K562 (cell line): ENCODE measurements around the gene CORO2A. TPM values are rescaled to one million over a fixed set of nuclear protein-coding genes. Genes with fewer than 3 reads are reported as not detected.

Experiments used
- ATAC-seq: fragments of 200-7000 bp; cut with Tn5 transposase; 3 replicates; pipeline ENCODE4 v1.9.1; 2020; ENCODE audit warnings: moderate library complexity
- BruUV-seq: library from RNA; stranded (reverse); fragments of 400-500 nt; replicated peaks from 2 replicates; lab custom pipeline; 2021; lab: Mats Ljungman, UMichigan
- CTCF ChIA-PET: fragments of 300-600 bp; formaldehyde crosslinking; extraction: SDS; loops from one replicate; lab custom pipeline; 2021; ENCODE audit warnings: low intra/inter-chr PET ratio; lab: Yijun Ruan, JAX
- POLR2A ChIA-PET: fragments of 300-600, 350-650 bp; sonication (Branson Sonifier 250); formaldehyde crosslinking; extraction: SDS; loops from one replicate; lab custom pipeline; 2021; ENCODE audit warnings: antibody characterized with exemption, inconsistent platforms; lab: Yijun Ruan, JAX
- DNase-seq, 4 experiments: peaks; one replicate each; pipeline versions ENCODE4 v3.0.0 to v3.0.0-alpha.2; 2011 to 2018; ENCODE audit warnings: low spot score in 3 of 4, mixed read lengths in 3 of 4; ENCODE audit errors: extremely low read depth in 1 of 4
- FAIRE-seq: peaks from 2 replicates; lab custom pipeline; 2011; peaks lifted over from hg19 to GRCh38; lab: Jason Lieb, UNC
- H2AFZ ChIP-seq: 2 replicates; pipeline ENCODE4 v1.6.0; 2011; ENCODE audit warnings: low read depth, low read length, control low read depth, inconsistent platforms
- H3K27ac ChIP-seq: fragments of 200-600 bp; 3 replicates; pipeline ENCODE4 v1.8.0; 2011; ENCODE audit warnings: low read depth, mild to moderate bottlenecking, control low read depth, inconsistent platforms, low read length, moderate library complexity, mixed read lengths; ENCODE audit errors: extremely low read depth
- H3K27me3 ChIP-seq, 2 experiments: fragments of 300-600 bp in 1 of 2; 2 replicates in 1 of 2; 3 replicates in 1 of 2; pipeline versions ENCODE4 v1.6.0 to v1.8.0; 2011; ENCODE audit warnings: inconsistent platforms in 2 of 2, low read length in 2 of 2, mild to moderate bottlenecking in 1 of 2, mixed read lengths in 1 of 2, moderate library complexity in 1 of 2; ENCODE audit not compliant: control insufficient read depth in 2 of 2, insufficient read depth in 2 of 2
- H3K36me3 ChIP-seq: fragments of 300-600 bp; 3 replicates; pipeline ENCODE4 v1.8.0; 2011; ENCODE audit warnings: mild to moderate bottlenecking, low read length, inconsistent platforms; ENCODE audit not compliant: control insufficient read depth, insufficient read depth
- H3K4me1 ChIP-seq, 2 experiments: fragments of 200-600 bp in 1 of 2; replicated peaks in 1 of 2; 2 replicates in 1 of 2; 3 replicates in 1 of 2; pipeline versions ENCODE4 v1.5.1 to v1.8.0; 2011; ENCODE audit warnings: inconsistent platforms in 2 of 2, low read length in 2 of 2, mild to moderate bottlenecking in 1 of 2, mixed read lengths in 1 of 2, moderate library complexity in 1 of 2; ENCODE audit not compliant: control insufficient read depth in 2 of 2, insufficient read depth in 2 of 2
- H3K4me2 ChIP-seq: 2 replicates; pipeline ENCODE4 v1.6.1; 2011; ENCODE audit warnings: low read length, control low read depth, inconsistent platforms, mixed read lengths; ENCODE audit not compliant: insufficient read depth
- H3K4me3 ChIP-seq: fragments of 200-600 bp; sonication (generic), shearing (Covaris generic); 2 replicates; pipeline ENCODE4 v1.5.1; 2016; ENCODE audit warnings: control low read depth, inconsistent platforms
- H3K79me2 ChIP-seq: fragments of 200-600 bp; 3 replicates; pipeline ENCODE4 v1.8.0; 2011; ENCODE audit warnings: low read length, inconsistent platforms; ENCODE audit not compliant: control insufficient read depth, insufficient read depth
- H3K9ac ChIP-seq, 2 experiments: 2 replicates each; pipeline versions ENCODE4 v1.6.0 to v1.6.1; 2011; ENCODE audit warnings: low read depth in 2 of 2, low read length in 2 of 2, control low read depth in 1 of 2, inconsistent platforms in 1 of 2, mild to moderate bottlenecking in 1 of 2, mixed read lengths in 1 of 2; ENCODE audit not compliant: insufficient read depth in 1 of 2
- H3K9me1 ChIP-seq: one replicate; pipeline ENCODE4 v1.6.0; 2011; ENCODE audit warnings: inconsistent platforms, mild to moderate bottlenecking, low read length, moderate library complexity; ENCODE audit not compliant: control insufficient read depth, insufficient read depth
- H3K9me3 ChIP-seq: replicated peaks from 2 replicates; pipeline ENCODE4 v1.5.1; 2011; ENCODE audit warnings: low read depth, low read length, inconsistent platforms; ENCODE audit not compliant: control insufficient read depth, insufficient read depth
- H4K20me1 ChIP-seq: replicated peaks from 2 replicates; pipeline ENCODE4 v1.6.1; 2011; ENCODE audit warnings: low read length, inconsistent platforms, mixed read lengths; ENCODE audit not compliant: control insufficient read depth, insufficient read depth
- ARHGAP35 ChIP-seq: fragments of 450-650 bp; IDR thresholded peaks from 2 replicates; pipeline ENCODE4 v1.6.1; 2018; ENCODE audit not compliant: partially characterized antibody
- ASH1L ChIP-seq: fragments of 450-650 bp; IDR thresholded peaks from 2 replicates; pipeline ENCODE4 v1.6.1; 2018; ENCODE audit warnings: borderline replicate concordance, mild to moderate bottlenecking, low read depth; ENCODE audit not compliant: partially characterized antibody
- BRD9 ChIP-seq: fragments of 450-650 bp; IDR thresholded peaks from 2 replicates; pipeline ENCODE4 v1.6.1; 2018; ENCODE audit warnings: low read depth; ENCODE audit not compliant: partially characterized antibody
- CHD1 ChIP-seq: fragments of 200-600 bp; sonication (generic); IDR thresholded peaks from one replicate; pipeline ENCODE4 v1.6.1; 2012; ENCODE audit warnings: mild to moderate bottlenecking, moderate library complexity, low read length, inconsistent platforms
- CREB1 ChIP-seq, 2 experiments: sonication (generic) in 1 of 2; formaldehyde crosslinking in 1 of 2; IDR thresholded peaks; 2 replicates each; pipeline versions ENCODE4 v1.6.1 to v1.8.0; 2012 to 2022; ENCODE audit warnings: inconsistent platforms in 1 of 2, mild to moderate bottlenecking in 1 of 2, missing genetic modification reagents in 1 of 2, moderate library complexity in 1 of 2
- E2F5 ChIP-seq: sonication (generic); formaldehyde crosslinking; IDR thresholded peaks from 2 replicates; pipeline ENCODE4 v1.8.0; 2022; ENCODE audit warnings: mild to moderate bottlenecking, missing genetic modification reagents
- EZH2 ChIP-seq: IDR thresholded peaks from 2 replicates; pipeline ENCODE4 v1.6.1; 2012; ENCODE audit warnings: low read depth, mild to moderate bottlenecking, inconsistent platforms, low read length, borderline replicate concordance
- KDM5B ChIP-seq: fragments of 200-600 bp; sonication (generic); IDR thresholded peaks from 2 replicates; pipeline ENCODE4 v1.6.1; 2012; ENCODE audit warnings: low read depth, mild to moderate bottlenecking, moderate library complexity, low read length, control low read depth, inconsistent platforms; ENCODE audit not compliant: insufficient replicate concordance
- NFE2 ChIP-seq: IDR thresholded peaks from 2 replicates; pipeline ENCODE4 v1.6.1; 2014; ENCODE audit warnings: antibody characterized with exemption, low read depth
- NFRKB ChIP-seq: fragments of 450-650 bp; IDR thresholded peaks from 2 replicates; pipeline ENCODE4 v1.6.1; 2016; ENCODE audit warnings: low read depth
- NRF1 ChIP-seq, 2 experiments: fragments of 450-650 bp; IDR thresholded peaks in 1 of 2; conservative IDR thresholded peaks in 1 of 2; 2 replicates each; pipeline ENCODE4 v1.6.1; 2014; ENCODE audit warnings: mild to moderate bottlenecking in 2 of 2
- POLR2A ChIP-seq: fragments of 450-650 bp; conservative IDR thresholded peaks from 2 replicates; pipeline ENCODE4 v1.6.1; 2016
- SMAD1 ChIP-seq: fragments of 150-350 bp; IDR thresholded peaks from 2 replicates; pipeline ENCODE4 v1.6.1; 2014; ENCODE audit warnings: low read length, low read depth; ENCODE audit not compliant: partially characterized antibody
- SMARCA5 ChIP-seq: fragments of 450-650 bp; IDR thresholded peaks from 2 replicates; pipeline ENCODE4 v1.6.1; 2016
- SUPT5H ChIP-seq: fragments of 450-650 bp; IDR thresholded peaks from 2 replicates; pipeline ENCODE4 v1.6.1; 2016
- TCF7 ChIP-seq: sonication (generic); IDR thresholded peaks from 2 replicates; pipeline ENCODE4 v1.6.1; 2016; ENCODE audit warnings: antibody characterized with exemption, borderline replicate concordance
- ZFP36 ChIP-seq: fragments of 150-350 bp; IDR thresholded peaks from 2 replicates; pipeline ENCODE4 v1.6.1; 2018; ENCODE audit warnings: low read length, low read depth; ENCODE audit not compliant: partially characterized antibody
- ZNF24 ChIP-seq: fragments of 450-650 bp; IDR thresholded peaks from 2 replicates; pipeline ENCODE4 v1.6.1; 2016
- ZNF316 ChIP-seq: fragments of 450-650 bp; IDR thresholded peaks from 2 replicates; pipeline ENCODE4 v1.6.1; 2016
- ZNF431 ChIP-seq: sonication (generic); formaldehyde crosslinking; IDR thresholded peaks from 2 replicates; pipeline ENCODE4 v1.8.0; 2022; ENCODE audit warnings: mild to moderate bottlenecking, missing genetic modification reagents
- ZNF511 ChIP-seq: sonication (generic); formaldehyde crosslinking; IDR thresholded peaks from 2 replicates; pipeline ENCODE4 v1.8.0; 2022; ENCODE audit warnings: mild to moderate bottlenecking, missing genetic modification reagents
- WGBS: fragments of 100-300 bp; shearing (Covaris generic); methylation state at CpG from one replicate; pipeline ENCODE4 v1.1.6; 2016; ENCODE audit warnings: low coverage, mixed read lengths; ENCODE audit not compliant: insufficient coverage; ENCODE audit errors: missing lambda C conversion rate; 5-methylcytosine and 5-hydroxymethylcytosine counted together
- in situ Hi-C: fragments of 300-500 bp; cut with MboI; formaldehyde crosslinking; loops from 4 replicates; pipeline ENCODE4 v1.15.0; 2018; ENCODE audit warnings: inconsistent platforms, mixed read lengths
- intact Hi-C: fragments of 100-400 bp; cut with micrococcal nuclease; formaldehyde crosslinking; loops from 2 replicates; pipeline ENCODE4 v1.14.2; 2022
- polyA plus RNA-seq, 8 experiments: library from polyadenylated mRNA; depleted of rRNA in 4 of 8; stranded (reverse) in 5 of 8; unstranded in 3 of 8; fragments of >200 nt; fragmentation: Nextera tagmentation in 2 of 8; fragmentation: Illumina TruSeq in 1 of 8; extraction: Ambion mirVana in 2 of 8; extraction: Trizol in 1 of 8; gene quantifications; 2 replicates each; pipeline versions ENCODE4 v1.2.1 to v1.2.3, GENCODE V29; 2011 to 2014; ENCODE audit warnings: inconsistent platforms in 1 of 8, missing spikeins in 1 of 8
- total RNA-seq, 7 experiments: library from RNA; depleted of rRNA in 6 of 7; stranded (reverse); fragments of >200 nt in 6 of 7; fragmentation: Illumina TruSeq in 2 of 7; extraction: Trizol in 2 of 7; gene quantifications; 2 replicates each; pipeline versions ENCODE4 v1.2.1 to v1.2.3, GENCODE V29; 2011 to 2021; ENCODE audit warnings: low replicate concordance in 1 of 7

Gene CORO2A
- total and polyA plus RNA-seq, 9 of the 15 experiments (the other 6 are each of a cell fraction or from before 2014, with no cell fraction given), result 9.5 to 26.6 (median 18.0) TPM

- no peak for TF ChIP-seq EZH2
- peak in 1 of 2 experiments; percentile 24; a peak in 1 of 4 replicates for TF ChIP-seq NRF1 (conservative IDR thresholded peaks at IDR 0.05 in 1 of 2, IDR thresholded peaks at IDR 0.05 in 1 of 2)
Measured at GRCh38 chr9:98182069-98182820, 10.2 kb downstream of the CORO2A start (continued).

- ChIA-PET POLR2A (interaction anchor here (0.6 to 1.1 kb wide), 6 partner anchors 9 to 614 kb away, joined by 3 to 6 read pairs (median 4); partner anchors contain the start of genes CORO2A and TBC1D2), CTCF (no interaction called here)
- BruUV-seq, result no TSS peak
- H3K79me2 ChIP-seq, result peaks cover 84% of the 10 kb centered on the region
- H3K27me3 ChIP-seq, result no peaks in the 10 kb centered on the region
- peak overlapping the region; percentile 43 for H2AFZ ChIP-seq
- intact Hi-C loops, result loop anchor here (5.0 kb wide), 1 partner anchor 239 kb away; no protein-coding TSS in a partner anchor
- H3K9me3 ChIP-seq, result no peaks in the 10 kb centered on the region
- peak overlapping the region; percentile 43 to 83; a peak in 3 of 4 replicates for H3K9ac ChIP-seq
- no peaks in the 10 kb centered on the region for H4K20me1 ChIP-seq
- FAIRE-seq, result no peak
- no peak for DNase-seq
- H3K4me3 ChIP-seq, result peak overlapping the region; percentile 22; the same call in 1 of the 2 replicates
- peaks cover 45 to 68% of the 10 kb centered on the region in 2 experiments for H3K4me1 ChIP-seq
- ATAC-seq, result no peak
- H3K4me2 ChIP-seq, result peak overlapping the region; percentile 76
- H3K27ac ChIP-seq, result peak overlapping the region; percentile 80
- in situ Hi-C loops, result no loop called here
- H3K36me3 ChIP-seq, result peaks cover 11% of the 10 kb centered on the region; the same call in 1 of the 3 replicates
- 8% methylated on average over 5 of the region's 5 CpGs for WGBS
- H3K9me1 ChIP-seq, result no peaks in the 10 kb centered on the region
- peak; percentile 64 for TF ChIP-seq SMARCA5
- 0 out of 2 replicates have a peak, but pooled peaks have one; percentile 44 for TF ChIP-seq ZNF511 (CRISPR knock-in tag)
- peak; percentile 18 for TF ChIP-seq ASH1L
- TF ChIP-seq NFRKB, result 0 out of 2 replicates have a peak, but pooled peaks have one; percentile 4
- TF ChIP-seq ZNF24, result no peak
- no peak for TF ChIP-seq CHD1
- TF ChIP-seq SMAD1, result no peak
- peak; percentile 46 for TF ChIP-seq KDM5B
- TF ChIP-seq E2F5 (CRISPR knock-in tag), result no peak
- TF ChIP-seq ZFP36, result peak; percentile 58
- TF ChIP-seq CREB1 (IDR thresholded peaks at IDR 0.05), result no peak
- TF ChIP-seq CREB1 (CRISPR knock-in tag; IDR thresholded peaks at IDR 0.05), result 0 out of 2 replicates have a peak, but pooled peaks have one; percentile 29
- TF ChIP-seq ZNF316, result peak; percentile 67
- TF ChIP-seq BRD9, result peak; percentile 18
- TF ChIP-seq TCF7, result 0 out of 2 replicates have a peak, but pooled peaks have one; percentile 11
- TF ChIP-seq NFE2, result peak; percentile 52; the same call in 1 of the 2 replicates
- 0 out of 2 replicates have a peak, but pooled peaks have one; percentile 50 for TF ChIP-seq ZNF431
- TF ChIP-seq POLR2A, result peak; percentile 42; the same call in 1 of the 2 replicates
- TF ChIP-seq ARHGAP35, result peak; percentile 7
- peak; percentile 51; the same call in 1 of the 2 replicates for TF ChIP-seq SUPT5H
Measured at GRCh38 chr9:98181746-98182068, 10.7 kb downstream of the CORO2A start.
